ENCODE data around the gene DIRAS1.
"Not testable (repeated sequence)": the region's sequence is repeated elsewhere in the genome, so short reads cannot be mapped to it uniquely, and the experiment has no call there.

DIRAS1 gene

DNA sequence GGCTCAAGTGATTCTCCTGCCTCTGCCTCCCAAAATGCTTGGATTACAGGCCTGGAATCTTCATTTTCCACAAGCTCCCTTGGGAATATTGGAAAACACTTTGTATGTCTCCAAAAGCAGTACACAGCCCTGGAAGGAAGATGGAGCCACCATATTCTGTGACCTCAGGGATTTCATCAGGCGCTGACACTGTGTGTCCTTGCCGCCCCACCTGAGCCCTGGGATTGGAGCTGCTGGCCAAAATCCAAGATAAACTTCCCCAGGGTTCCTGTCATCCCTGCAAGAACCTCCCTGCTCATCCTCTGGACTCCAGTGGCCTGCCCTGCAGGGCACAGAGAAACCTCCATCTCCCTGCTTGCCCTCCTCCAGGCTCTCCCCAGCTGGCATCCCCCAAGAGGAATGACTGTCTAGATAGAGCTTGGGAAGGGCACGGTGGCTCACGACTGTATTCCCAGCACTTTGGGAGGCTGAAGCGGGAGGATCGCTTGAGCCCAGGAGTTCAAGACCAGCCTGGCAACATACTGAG lies 17.4 kb downstream of the DIRAS1 start:
- no peak for DNase-seq

GRCh38 chr19:2703077-2703437 lies 18.1 kb downstream of the DIRAS1 start:
- DNase-seq = no peak

GRCh38 chr19:2702170-2703076 lies 18.7 kb downstream of the DIRAS1 start, which contains the start of gene GNG7:
TSS of gene GNG7 (minus strand) at chr19:2702694. CDS start at chr19:2520688, 182,006 bp downstream.
- DNase-seq = peak; percentile 42

DNA sequence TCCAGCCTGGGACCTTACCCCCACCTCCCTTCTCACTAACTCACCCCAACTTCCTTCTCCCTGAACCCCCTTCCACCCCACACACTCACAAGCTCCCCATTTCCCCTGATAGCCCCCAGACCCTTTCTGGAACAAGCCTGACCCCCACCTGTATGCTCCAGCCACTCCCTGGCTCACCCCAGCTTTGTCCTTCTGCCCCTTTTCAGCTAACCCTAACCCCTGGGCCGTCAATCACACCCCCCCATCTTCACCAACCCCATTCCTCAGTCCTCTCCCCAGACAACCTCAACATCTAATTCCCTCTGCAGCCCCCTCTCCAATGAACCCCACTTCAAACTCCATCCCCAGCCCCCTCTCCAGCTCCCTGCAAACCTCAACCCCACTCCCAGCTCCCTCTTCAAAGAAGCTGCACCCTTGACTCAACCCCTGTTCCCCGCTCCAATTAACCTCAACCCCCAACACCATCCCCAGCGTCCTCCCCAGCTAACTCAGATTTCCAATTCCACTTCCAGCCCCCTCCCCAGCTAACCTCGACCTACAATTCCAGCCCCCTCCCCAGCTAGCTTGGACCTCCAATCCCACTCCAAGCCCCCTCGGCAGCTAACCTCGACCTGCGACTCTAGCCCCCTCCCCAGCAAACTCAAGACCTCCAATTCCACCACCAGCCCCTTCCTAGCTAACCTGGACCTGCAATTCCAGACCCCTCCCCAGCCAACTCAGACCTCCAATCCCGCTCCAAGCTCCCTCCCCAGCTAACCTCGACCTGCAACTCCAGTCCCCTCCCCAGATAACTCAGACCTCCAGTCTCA lies 19.6 kb downstream of the DIRAS1 start:
- no peak for DNase-seq

DNA sequence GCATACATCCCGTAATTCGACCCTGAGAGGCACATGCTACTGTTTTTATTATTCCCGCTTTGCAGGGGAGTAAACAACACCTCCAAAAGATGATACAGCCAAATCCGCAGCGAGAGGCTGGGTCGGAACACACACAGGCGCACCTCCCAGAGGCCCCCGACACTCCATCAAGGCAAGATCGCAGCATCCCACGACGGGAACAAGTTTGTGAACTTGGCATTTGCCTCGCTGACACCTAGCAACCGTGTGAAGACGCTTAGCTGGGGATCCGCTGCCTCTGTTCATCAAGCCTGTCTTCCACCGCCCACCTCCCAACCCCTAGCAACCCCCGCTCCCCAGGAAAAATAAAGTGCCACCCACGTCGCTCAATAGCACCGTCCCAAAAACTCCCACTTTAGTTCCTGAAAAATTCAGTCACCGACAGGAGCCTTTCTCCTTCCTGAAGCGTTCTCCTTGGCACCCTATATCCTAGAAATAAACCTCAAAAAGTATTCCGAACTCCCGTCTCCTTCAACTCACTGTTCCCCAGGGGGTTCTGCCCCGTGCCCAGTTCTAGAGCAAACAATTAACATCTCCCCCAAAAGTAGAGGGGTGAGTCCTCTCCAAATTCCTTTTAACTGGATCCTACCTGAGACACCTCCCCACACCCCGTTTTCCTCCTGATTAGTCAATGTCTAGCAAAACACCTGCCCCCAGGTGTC lies 20.4 kb downstream of the DIRAS1 start:
- DNase-seq = no peak

- DNase-seq = no peak
Observed at GRCh38 chr19:2699413-2700140, 21.6 kb downstream of the DIRAS1 start.

GRCh38 chr19:2694196-2694595 lies 27.0 kb downstream of the DIRAS1 start:
- no peak for DNase-seq

- DNase-seq = no peak
Observed at GRCh38 chr19:2693492-2694160, 27.5 kb downstream of the DIRAS1 start.

- DNase-seq = no peak
Observed at GRCh38 chr19:2691951-2692350, 29.2 kb downstream of the DIRAS1 start.

DNA sequence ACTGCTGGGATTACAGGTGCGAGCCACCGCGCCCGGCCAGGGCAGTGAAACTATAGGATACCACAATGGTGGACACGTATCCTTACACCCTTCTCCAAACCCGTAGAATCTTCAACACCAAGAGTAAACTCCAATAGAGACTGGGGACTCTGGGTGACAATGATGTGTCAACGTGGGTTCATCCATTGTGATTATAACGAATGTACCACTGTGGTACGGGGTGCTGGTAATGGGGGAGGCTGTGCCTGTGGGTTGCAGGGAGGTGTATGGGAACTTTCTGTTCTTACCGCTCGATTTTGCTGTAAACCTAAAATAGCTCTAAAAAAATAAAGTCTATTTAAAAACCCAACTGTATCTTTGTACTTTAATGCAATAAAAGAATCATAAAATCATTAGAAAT lies 30.3 kb downstream of the DIRAS1 start:
- no peak for DNase-seq

- no peak for DNase-seq
Observed at GRCh38 chr19:2686360-2686759, 34.8 kb downstream of the DIRAS1 start.

GRCh38 chr19:2685204-2685704 lies 35.9 kb downstream of the DIRAS1 start:
- DNase-seq = no peak

- no peak for DNase-seq
Observed at GRCh38 chr19:2683430-2684003, 37.7 kb downstream of the DIRAS1 start.

DNA sequence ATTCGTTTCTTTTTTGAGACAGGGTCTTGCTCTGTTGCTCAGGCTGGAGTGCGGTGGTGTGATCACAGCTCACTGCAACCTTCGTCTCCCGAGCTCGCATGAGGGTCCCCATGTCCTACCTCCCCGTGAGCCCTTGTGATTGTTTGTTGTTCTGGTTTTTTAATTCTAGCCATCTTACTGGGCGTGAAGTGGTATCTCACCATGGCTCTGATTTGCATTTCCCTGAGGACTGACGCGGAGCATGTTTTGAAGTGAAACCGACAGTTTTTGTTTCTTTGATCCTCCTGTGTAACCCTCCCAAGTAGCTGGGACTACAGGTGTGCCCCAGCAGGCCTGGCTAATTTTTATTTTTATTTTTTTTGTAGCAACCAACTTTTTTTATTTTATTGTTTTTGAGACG lies 40.4 kb downstream of the DIRAS1 start:
- DNase-seq = no peak

DNA sequence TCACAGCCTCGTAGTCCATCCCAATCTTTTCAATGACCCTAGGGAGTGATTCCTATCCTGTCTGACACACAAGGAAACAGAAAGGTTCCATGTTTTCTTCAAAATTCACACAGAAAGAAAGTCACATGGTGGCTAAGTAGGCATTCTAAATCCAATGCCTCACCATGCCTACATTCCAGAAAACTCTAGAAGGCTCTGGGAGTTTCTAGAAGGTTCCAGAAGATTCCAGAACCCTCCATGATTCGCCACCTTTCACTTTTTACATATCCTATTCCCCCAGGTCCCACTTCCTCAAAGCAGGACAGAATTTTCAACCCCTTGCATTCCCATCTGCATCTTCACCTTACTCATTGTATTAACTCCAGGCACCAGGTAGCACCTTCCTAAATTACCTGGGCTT lies 41.7 kb downstream of the DIRAS1 start:
- DNase-seq = no peak

DNA sequence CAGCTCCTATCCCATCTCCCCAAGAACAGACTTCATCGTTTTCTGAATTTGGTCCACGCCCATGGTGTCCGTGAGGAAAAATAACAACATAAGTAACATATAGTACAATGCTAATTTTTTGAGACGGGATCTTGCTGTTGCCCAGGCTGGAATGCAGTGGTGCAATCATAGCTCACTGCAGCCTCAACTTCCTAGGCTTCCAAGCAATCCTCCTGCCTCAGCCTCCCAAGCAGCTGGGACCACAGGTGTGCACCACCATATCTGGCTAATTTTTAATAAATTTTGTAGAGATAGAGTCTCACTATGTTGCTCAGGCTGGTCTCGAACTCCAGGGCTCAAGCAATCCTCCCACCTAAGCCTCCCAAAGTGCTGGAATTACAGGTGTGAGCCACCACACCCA lies 42.2 kb downstream of the DIRAS1 start:
- not testable (repeated sequence) for DNase-seq

DNA sequence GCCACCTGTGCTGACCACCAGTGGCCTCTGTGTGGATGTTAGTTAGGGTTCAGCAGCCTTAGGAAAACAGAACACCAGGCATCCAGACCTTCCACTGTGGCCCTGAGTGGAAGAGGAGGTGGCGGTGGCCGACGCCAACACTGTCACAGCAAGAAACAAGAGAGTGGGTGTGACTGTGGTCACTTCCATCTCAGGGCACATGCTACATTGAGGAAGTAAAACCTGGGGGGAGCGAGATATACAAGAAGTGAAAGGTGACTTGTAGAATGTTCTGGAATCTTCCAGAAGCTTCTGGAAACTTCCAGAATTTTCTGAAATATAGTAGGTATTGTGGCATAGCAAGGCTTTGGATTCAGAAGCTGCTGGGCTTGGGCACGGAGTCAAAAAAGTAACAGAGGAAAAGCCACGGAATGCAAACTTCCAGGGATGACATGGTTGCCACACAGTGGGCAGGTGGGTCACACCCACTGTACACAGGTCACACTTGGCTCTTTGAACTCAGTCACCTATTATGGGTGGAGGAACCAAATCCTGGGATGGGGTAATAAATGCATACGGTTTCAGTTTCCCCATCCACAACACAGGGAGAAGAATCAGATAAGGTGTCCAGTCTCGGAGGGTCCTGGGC lies 43.0 kb downstream of the DIRAS1 start:
- DNase-seq = no peak

DNA sequence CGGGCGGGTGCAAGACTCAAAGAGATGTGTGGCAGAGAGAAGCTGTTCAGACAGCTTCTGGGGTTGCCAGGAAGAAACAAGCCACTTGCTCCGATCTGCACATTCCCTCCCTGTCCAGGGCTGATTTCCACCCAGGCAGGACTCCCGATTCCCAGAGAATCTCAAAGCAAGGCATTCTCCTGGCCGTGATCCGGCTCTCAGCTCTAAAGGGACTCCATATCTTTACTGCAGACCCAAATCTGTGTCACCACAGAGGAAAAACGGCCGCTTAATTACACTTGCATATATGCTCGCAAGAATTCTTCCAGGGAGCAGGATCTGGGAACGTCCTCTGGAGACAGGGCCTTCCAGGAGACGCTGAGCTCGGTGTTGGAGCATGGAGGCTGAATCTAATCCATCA lies 44.3 kb downstream of the DIRAS1 start:
- DNase-seq = no peak

DNA sequence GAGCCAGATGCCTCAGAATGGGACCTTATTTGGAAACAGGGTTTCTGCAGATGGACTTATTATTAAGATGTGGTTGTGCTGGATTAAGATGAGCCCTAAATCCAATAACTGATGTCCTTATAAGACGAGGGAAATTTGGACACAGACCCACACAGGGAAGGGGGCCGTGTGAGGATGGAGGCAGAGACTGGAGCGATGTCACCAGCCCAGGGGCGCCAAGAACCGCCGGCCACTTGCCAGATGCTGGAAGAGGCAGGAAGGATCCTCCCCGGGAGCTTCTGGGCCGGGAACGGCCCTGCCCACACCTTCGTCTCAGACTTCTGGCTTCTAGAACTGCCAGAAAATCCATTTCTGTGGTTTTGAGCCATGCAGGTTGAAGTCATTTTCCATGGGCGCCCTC lies 45.3 kb downstream of the DIRAS1 start:
- no peak for DNase-seq

- DNase-seq = no peak
Observed at GRCh38 chr19:2670217-2670616, 51.0 kb downstream of the DIRAS1 start.
